Keratinocyte (primary cell): ENCODE measurements around the gene HORMAD1. TPM values are rescaled to one million over a fixed set of nuclear protein-coding genes. Genes with fewer than 3 reads are reported as not detected.

ENCODE experiments used
- DNase-seq: peaks from one replicate; pipeline ENCODE4 v3.0.0-alpha.2; 2011; ENCODE audit warnings: low read depth, missing footprints, low spot score
- FAIRE-seq: peaks from 2 replicates; lab custom pipeline; 2011; peaks lifted over from hg19 to GRCh38; lab: Jason Lieb, UNC
- H2AFZ ChIP-seq: 2 replicates; pipeline ENCODE4 v1.6.0; 2012; ENCODE audit warnings: low read length, control low read depth, inconsistent platforms; ENCODE audit not compliant: control insufficient read depth
- H3K27ac ChIP-seq: 2 replicates; pipeline ENCODE4 v1.5.1; 2011; ENCODE audit warnings: low read length; ENCODE audit not compliant: control insufficient read depth, insufficient read depth
- H3K27me3 ChIP-seq: 3 replicates; pipeline ENCODE4 v1.6.0; 2011; ENCODE audit warnings: low read length; ENCODE audit not compliant: control insufficient read depth, insufficient read depth; ENCODE audit errors: extremely low read depth
- H3K36me3 ChIP-seq, 2 experiments: 2 replicates in 1 of 2; 3 replicates in 1 of 2; pipeline ENCODE4 v1.5.1; 2011; ENCODE audit warnings: low read length in 2 of 2, mild to moderate bottlenecking in 1 of 2; ENCODE audit not compliant: control insufficient read depth in 2 of 2, insufficient read depth in 2 of 2; ENCODE audit errors: extremely low read depth in 1 of 2
- H3K4me1 ChIP-seq: 3 replicates; pipeline ENCODE4 v1.5.1; 2011; ENCODE audit warnings: low read length; ENCODE audit not compliant: control insufficient read depth, insufficient read depth; ENCODE audit errors: extremely low read depth
- H3K4me2 ChIP-seq: 3 replicates; pipeline ENCODE4 v1.6.0; 2011; ENCODE audit warnings: low read depth, low read length; ENCODE audit not compliant: control insufficient read depth, insufficient read depth; ENCODE audit errors: extremely low read depth
- H3K4me3 ChIP-seq, 3 experiments: fragments of 200-600 bp in 1 of 3; sonication (generic) in 1 of 3; 2 replicates in 2 of 3; 3 replicates in 1 of 3; pipeline ENCODE4 v1.5.1; 2011 to 2016; ENCODE audit warnings: low read length in 3 of 3, mild to moderate bottlenecking in 3 of 3, control low read depth in 2 of 3, inconsistent platforms in 1 of 3, low read depth in 1 of 3, mixed read lengths in 1 of 3, mixed run types in 1 of 3, moderate library complexity in 1 of 3; ENCODE audit not compliant: control insufficient read depth in 2 of 3, insufficient read depth in 2 of 3; ENCODE audit errors: extremely low read depth in 1 of 3
- H3K79me2 ChIP-seq: 2 replicates; pipeline ENCODE4 v1.6.0; 2012; ENCODE audit warnings: low read length; ENCODE audit not compliant: control insufficient read depth, insufficient read depth
- H3K9ac ChIP-seq: 3 replicates; pipeline ENCODE4 v1.6.0; 2011; ENCODE audit warnings: low read length; ENCODE audit not compliant: control insufficient read depth, insufficient read depth; ENCODE audit errors: extremely low read depth
- H3K9me1 ChIP-seq: 3 replicates; pipeline ENCODE4 v1.6.0; 2011; ENCODE audit warnings: low read length; ENCODE audit not compliant: control insufficient read depth, insufficient read depth; ENCODE audit errors: extremely low read depth
- H3K9me3 ChIP-seq: 2 replicates; pipeline ENCODE4 v1.5.1; 2012; ENCODE audit warnings: low read depth, low read length; ENCODE audit not compliant: control insufficient read depth
- H4K20me1 ChIP-seq: 3 replicates; pipeline ENCODE4 v1.6.0; 2011; ENCODE audit warnings: low read length; ENCODE audit not compliant: control insufficient read depth, insufficient read depth; ENCODE audit errors: extremely low read depth
- EZH2 ChIP-seq: IDR thresholded peaks from one replicate; pipeline ENCODE4 v1.6.1; 2012; ENCODE audit warnings: inconsistent platforms, mild to moderate bottlenecking, low read length, moderate library complexity
- dilution Hi-C: fragments of 300-500 bp; cut with MboI; formaldehyde crosslinking; loops from one replicate; pipeline ENCODE4 v1.7.0; 2020; ENCODE audit warnings: low sequenced_read_pairs; ENCODE audit not compliant: extremely low pct_ligation_motif_present
- polyA plus RNA-seq, 5 experiments: library from polyadenylated mRNA; depleted of rRNA in 3 of 5; stranded (reverse) in 3 of 5; stranded (forward) in 1 of 5; unstranded in 1 of 5; fragments of >200 nt; gene quantifications; 1 replicate in 1 of 5; 2 replicates in 3 of 5; 3 replicates in 1 of 5; pipeline versions ENCODE4 v1.2.1 to v1.2.3, GENCODE V29; 2011 to 2012; ENCODE audit warnings: missing spikeins in 2 of 5, low read depth in 1 of 5, low replicate concordance in 1 of 5
- TF ChIP-seq, protein P1 (sequence below), 3 experiments: IDR thresholded peaks in 1 of 3; conservative IDR thresholded peaks in 1 of 3; optimal IDR thresholded peaks in 1 of 3; 2 replicates in 2 of 3; 3 replicates in 1 of 3; pipeline versions ENCODE3 to v1.5.1; 2011; ENCODE audit warnings: low read length in 3 of 3, mild to moderate bottlenecking in 3 of 3, moderate library complexity in 2 of 3, control low read depth in 1 of 3, inconsistent platforms in 1 of 3; ENCODE audit not compliant: insufficient read depth in 2 of 3; ENCODE audit errors: extremely low read depth in 1 of 3

Gene HORMAD1
- polyA plus RNA-seq, 1 donor (not counting 4 experiments of a cell fraction or from before 2014, with no cell fraction given) = 3.3 TPM

DNA sequence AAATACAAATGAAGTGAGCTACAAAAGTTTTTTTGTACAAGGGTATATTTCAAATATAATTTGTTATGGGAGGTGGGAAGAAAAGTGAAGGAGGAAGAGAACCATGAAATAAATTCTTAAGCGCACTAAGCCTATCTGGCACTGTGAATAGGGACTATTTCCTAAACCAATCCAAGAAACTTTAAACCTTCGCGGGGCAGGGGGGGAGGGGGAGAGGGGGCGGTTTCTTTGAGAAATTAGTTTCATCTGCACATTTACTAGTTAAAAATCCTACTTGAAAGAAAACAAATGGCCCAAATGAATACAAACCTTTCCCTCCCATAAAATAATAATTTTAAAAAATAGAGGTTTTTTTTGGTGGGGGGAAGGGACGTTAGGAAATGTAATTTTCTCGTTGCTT lies 24.1 kb downstream of the HORMAD1 start:
- no peaks in the 10 kb centered on the region for H3K9me3 ChIP-seq
- peaks cover 19% of the 10 kb centered on the region for H3K4me1 ChIP-seq
- H3K79me2 ChIP-seq = peaks cover 6% of the 10 kb centered on the region
- peak overlapping the region; percentile 88 for H3K27ac ChIP-seq
- peak overlapping the region; percentile 61 for H2AFZ ChIP-seq
- TF ChIP-seq, protein P1, sequence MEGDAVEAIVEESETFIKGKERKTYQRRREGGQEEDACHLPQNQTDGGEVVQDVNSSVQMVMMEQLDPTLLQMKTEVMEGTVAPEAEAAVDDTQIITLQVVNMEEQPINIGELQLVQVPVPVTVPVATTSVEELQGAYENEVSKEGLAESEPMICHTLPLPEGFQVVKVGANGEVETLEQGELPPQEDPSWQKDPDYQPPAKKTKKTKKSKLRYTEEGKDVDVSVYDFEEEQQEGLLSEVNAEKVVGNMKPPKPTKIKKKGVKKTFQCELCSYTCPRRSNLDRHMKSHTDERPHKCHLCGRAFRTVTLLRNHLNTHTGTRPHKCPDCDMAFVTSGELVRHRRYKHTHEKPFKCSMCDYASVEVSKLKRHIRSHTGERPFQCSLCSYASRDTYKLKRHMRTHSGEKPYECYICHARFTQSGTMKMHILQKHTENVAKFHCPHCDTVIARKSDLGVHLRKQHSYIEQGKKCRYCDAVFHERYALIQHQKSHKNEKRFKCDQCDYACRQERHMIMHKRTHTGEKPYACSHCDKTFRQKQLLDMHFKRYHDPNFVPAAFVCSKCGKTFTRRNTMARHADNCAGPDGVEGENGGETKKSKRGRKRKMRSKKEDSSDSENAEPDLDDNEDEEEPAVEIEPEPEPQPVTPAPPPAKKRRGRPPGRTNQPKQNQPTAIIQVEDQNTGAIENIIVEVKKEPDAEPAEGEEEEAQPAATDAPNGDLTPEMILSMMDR (optimal IDR thresholded peaks at IDR 0.05 in 1 of 3, IDR thresholded peaks at IDR 0.05 in 1 of 3, conservative IDR thresholded peaks at IDR 0.05 in 1 of 3; ENCODE audit: extremely low read depth in 1 of 3, insufficient read depth in 2 of 3, low read length in 3 of 3) = no peak
- TF ChIP-seq EZH2 = no peak
- no peaks in the 10 kb centered on the region for H4K20me1 ChIP-seq
- peaks cover 4 to 15% of the 10 kb centered on the region in 2 experiments for H3K36me3 ChIP-seq
- peak overlapping the region; percentile 70 to 86 (median 84) for H3K4me3 ChIP-seq
- H3K27me3 ChIP-seq = no peaks in the 10 kb centered on the region
- FAIRE-seq (no peak), DNase-seq (no peak)
- peak overlapping the region; percentile 94 for H3K4me2 ChIP-seq
- H3K9me1 ChIP-seq = no peaks in the 10 kb centered on the region
- peak overlapping the region; percentile 82 for H3K9ac ChIP-seq
- dilution Hi-C loops = no loop called here

DNA sequence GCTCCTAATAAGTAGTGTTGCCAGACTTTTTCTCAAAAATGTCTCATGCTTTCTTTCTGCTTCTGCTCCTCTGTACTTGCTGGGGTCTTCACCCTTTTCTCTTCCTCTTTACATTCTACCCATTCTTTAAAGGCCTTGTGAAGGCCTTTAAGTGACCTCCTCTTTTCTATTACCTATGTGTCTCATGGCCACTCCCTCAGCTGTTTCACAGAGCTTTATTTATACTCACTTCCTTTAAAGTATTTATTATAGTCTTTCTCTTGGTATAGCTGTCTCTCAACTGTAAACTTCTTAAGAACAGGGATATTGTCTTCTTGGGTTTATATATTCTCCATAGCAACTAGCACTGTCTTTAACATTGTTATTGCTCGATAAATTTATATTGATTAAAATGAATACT lies 24.5 kb downstream of the HORMAD1 start:
- peak overlapping the region; percentile 94 for H3K4me2 ChIP-seq
- peak overlapping the region; percentile 82 for H3K9ac ChIP-seq
- peak overlapping the region; percentile 70 to 86 (median 84) for H3K4me3 ChIP-seq
- DNase-seq = no peak
- TF ChIP-seq, protein P1 (optimal IDR thresholded peaks at IDR 0.05 in 1 of 3, IDR thresholded peaks at IDR 0.05 in 1 of 3, conservative IDR thresholded peaks at IDR 0.05 in 1 of 3; ENCODE audit: extremely low read depth in 1 of 3, insufficient read depth in 2 of 3, low read length in 3 of 3) = no peak
- no peak for TF ChIP-seq EZH2
- H3K27ac ChIP-seq = peak overlapping the region; percentile 88
- peaks cover 6% of the 10 kb centered on the region for H3K79me2 ChIP-seq
- dilution Hi-C loops = no loop called here
- no peak overlapping the region for H2AFZ ChIP-seq
- no peaks in the 10 kb centered on the region for H3K27me3 ChIP-seq
- H3K9me1 ChIP-seq = no peaks in the 10 kb centered on the region
- H3K36me3 ChIP-seq = peaks cover 4 to 15% of the 10 kb centered on the region in 2 experiments
- H3K9me3 ChIP-seq = no peaks in the 10 kb centered on the region
- FAIRE-seq = no peak
- H3K4me1 ChIP-seq = peaks cover 19% of the 10 kb centered on the region
- no peaks in the 10 kb centered on the region for H4K20me1 ChIP-seq
